Stimulated activated CD4-positive, alpha-beta T cell treated with anti-CD3 and anti-CD28 coated beads, Interleukin-1b, Interleukin-23, amount 100 ng/mL, for 48 hours (primary cell): Measurements from ENCODE around the gene ZNF622.

Source experiments
- DNase-seq: peaks from one replicate; pipeline ENCODE4 v3.0.0-alpha.2; 2020

The ZNF622 gene

GRCh38 chr5:16428359-16428758 lies 37.2 kb downstream of the ZNF622 start:
- DNase-seq, result no peak

GRCh38 chr5:16427587-16427986 lies 38.0 kb downstream of the ZNF622 start:
- no peak for DNase-seq

- no peak for DNase-seq
Observed at GRCh38 chr5:16418471-16418922, 47.1 kb downstream of the ZNF622 start.

DNA sequence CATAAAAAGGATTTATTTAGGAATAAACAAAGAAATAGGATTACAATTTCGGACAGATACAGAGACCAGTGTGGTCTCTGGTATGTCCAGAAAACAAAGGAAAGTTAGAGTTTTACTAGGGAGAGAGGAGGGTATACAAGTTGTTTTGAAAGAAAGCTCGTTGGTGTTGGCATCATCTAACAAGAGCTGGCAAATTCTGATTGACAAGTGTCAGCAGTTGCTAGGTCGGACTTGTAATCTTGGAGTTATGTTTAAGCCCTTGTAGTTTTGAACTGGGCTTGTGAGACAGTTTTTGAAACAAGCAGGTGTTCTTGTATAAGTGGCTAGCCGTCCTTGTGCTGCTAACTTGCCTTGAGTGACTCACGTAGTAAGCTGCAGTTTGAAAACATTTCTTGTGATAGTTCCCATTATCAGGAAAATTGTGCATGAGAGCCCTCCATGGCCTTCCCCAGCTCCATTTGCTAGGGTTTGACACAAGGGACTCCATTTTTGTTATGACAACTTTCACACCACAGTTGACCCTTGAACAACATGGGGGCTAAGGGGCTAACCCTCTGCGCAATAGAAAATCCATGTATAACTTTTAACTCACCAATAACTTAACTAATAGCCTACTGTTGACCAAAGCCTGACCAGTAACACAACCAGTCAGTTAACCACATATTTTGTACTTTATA lies 48.1 kb downstream of the ZNF622 start:
- DNase-seq, result no peak

DNA sequence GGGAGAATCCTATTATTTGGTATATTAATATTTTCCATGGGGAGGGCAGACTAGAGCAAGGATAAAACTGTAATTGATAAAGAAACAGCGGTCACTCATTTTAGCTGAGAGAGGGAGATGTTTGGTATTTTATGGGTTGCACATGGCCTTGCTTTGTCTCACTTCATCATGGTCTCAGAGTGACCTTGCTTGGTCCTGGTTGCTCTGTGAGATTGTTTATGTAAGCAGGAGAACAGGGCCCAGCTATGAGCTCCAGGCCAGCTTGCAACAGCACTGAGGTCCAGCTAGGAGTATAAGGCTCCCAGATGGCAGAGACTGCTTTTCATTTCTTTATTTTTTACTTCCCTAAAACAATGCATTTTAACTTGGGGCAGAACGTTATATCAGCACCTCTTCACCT lies 50.7 kb downstream of the ZNF622 start:
- DNase-seq, result no peak

- DNase-seq, result no peak
Observed at GRCh38 chr5:16413166-16413860, 52.3 kb downstream of the ZNF622 start.

DNA sequence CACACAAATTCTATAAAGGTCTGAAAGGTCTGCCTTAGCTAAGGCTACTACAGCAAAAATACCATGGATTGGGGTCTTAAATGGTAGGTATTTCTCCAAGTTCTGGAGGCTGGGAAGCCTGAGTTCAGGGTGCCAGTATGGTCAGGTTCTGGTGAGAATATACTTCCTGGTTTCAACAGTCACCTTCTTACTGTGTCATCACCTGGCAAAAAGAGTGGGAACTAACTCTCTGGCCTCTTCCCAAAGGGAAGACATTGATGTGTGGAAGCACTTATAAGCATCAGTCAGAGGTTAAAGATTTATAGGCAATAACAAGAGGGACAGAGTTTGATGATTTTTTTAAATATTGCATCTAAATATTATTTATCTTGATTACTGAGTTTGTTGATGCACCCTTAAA lies 53.0 kb downstream of the ZNF622 start:
- DNase-seq, result no peak

- DNase-seq, result no peak
Observed at GRCh38 chr5:16411741-16412455, 53.7 kb downstream of the ZNF622 start.

DNA sequence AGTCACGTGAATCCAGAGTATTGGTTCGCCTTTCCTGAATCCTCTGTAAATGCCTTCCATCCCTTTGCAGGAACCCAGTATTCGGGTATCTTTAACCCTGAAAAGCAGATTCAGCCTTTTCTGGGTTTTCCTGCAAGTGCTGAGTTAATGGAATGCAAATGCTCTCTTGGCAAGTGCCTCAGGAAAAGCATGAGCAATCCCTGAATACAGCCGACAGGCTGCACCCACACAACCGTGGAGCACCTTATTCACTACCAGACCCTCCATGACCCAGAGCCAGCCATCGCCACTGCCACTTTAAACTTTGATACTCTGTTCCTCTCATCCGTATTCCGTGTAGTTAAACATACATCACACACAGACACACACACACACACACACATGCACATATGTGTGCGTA lies 54.4 kb downstream of the ZNF622 start:
- DNase-seq, result no peak

DNA sequence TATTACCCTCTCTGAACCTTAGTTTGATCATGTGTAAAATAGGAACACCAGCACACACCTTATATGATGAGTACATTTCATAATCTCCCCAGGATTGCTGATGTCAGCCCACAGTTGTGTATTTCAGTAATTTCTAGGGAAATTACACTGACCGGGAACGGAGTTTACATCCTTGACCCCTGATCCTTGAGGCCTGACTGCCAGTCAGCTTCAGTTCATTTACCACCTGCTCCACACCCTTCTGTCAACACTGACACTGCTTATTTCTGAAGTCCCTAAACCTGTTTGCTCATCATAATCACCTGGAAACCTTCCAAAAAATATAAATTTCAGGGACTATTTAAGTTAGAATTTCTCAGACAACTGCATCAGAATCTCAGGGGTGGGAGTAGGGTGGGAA lies 55.3 kb downstream of the ZNF622 start:
- DNase-seq, result no peak

GRCh38 chr5:16406630-16407029 lies 59.0 kb downstream of the ZNF622 start:
- no peak for DNase-seq

- no peak for DNase-seq
Observed at GRCh38 chr5:16406023-16406422, 59.6 kb downstream of the ZNF622 start.
